ENCODE data around the gene TMTC4.

DNA sequence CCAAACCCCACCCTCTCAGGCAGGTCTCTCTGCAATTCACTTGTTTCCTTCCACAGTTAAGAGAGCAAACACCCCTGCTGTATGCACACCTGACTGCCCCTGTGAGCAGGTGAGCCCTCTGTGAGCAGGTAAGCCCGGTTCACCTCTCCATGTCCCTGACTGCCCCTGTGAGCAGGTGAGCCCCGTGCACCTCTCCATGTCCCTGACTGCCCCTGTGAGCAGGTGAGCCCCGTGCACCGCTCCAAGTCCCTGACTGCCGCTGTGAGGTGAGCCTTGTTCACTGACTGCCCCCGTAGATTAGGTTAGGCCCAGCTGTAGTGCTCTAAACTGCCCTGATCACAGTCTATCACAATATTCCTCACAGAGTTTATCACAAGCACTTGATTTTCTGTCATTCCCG lies 29.2 kb downstream of the TMTC4 start:
- TF ChIP-seq, protein P1, sequence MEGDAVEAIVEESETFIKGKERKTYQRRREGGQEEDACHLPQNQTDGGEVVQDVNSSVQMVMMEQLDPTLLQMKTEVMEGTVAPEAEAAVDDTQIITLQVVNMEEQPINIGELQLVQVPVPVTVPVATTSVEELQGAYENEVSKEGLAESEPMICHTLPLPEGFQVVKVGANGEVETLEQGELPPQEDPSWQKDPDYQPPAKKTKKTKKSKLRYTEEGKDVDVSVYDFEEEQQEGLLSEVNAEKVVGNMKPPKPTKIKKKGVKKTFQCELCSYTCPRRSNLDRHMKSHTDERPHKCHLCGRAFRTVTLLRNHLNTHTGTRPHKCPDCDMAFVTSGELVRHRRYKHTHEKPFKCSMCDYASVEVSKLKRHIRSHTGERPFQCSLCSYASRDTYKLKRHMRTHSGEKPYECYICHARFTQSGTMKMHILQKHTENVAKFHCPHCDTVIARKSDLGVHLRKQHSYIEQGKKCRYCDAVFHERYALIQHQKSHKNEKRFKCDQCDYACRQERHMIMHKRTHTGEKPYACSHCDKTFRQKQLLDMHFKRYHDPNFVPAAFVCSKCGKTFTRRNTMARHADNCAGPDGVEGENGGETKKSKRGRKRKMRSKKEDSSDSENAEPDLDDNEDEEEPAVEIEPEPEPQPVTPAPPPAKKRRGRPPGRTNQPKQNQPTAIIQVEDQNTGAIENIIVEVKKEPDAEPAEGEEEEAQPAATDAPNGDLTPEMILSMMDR (IDR thresholded peaks at IDR 0.05) = no peak
- TF ChIP-seq POLR2A (IDR thresholded peaks at IDR 0.05) = no peak
- no peak for TF ChIP-seq POLR2AphosphoS5 (IDR thresholded peaks at IDR 0.05)
- TF ChIP-seq EP300 (IDR thresholded peaks at IDR 0.05) = no peak

All from upper lobe of left lung (tissue), 4 donors.